ENCODE data around the gene APOC1. TPM values are rescaled to one million over a fixed set of nuclear protein-coding genes. Genes with fewer than 3 reads are reported as not detected.
"Not testable (repeated sequence)": the region's sequence is repeated elsewhere in the genome, so short reads cannot be mapped to it uniquely, and the experiment has no call there.

The APOC1 gene
- total and polyA plus RNA-seq, 2 experiments from 2014 or later: 20.1 to 27.1 TPM

DNA sequence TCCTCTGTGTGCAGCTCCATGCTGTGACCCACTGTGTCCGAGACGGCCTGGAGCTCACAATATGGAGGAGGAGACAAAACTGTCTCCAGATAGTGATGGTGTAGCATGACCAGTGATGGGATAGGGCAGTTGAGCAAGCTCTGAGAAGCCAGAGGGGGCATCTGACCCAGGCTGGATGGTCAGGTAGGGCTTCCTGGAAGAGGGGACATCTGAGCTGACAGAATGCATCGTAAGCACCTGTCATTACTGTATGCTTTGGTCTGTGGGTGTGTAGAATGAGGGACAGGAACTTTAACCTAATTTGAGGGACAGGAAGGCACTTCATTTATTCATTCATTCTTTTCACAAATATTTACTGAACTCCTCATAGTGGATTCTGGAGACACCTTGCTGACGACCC lies 29.8 kb upstream of the APOC1 start:
- Histone ChIP-seq H3K4me1 (ENCODE audit: low read depth) (no peaks in the 10 kb centered on the region), H3K9me3 (ENCODE audit: low read depth) (no peaks in the 10 kb centered on the region), H3K4me3 (no peak overlapping the region), H3K27ac (no peak overlapping the region), H3K27me3 (no peaks in the 10 kb centered on the region), H3K36me3 (peaks cover 6% of the 10 kb centered on the region)
- no peak for DNase-seq (ENCODE audit: low read depth in 1 of 2, low spot score in 1 of 2)
- TF ChIP-seq, protein P1, sequence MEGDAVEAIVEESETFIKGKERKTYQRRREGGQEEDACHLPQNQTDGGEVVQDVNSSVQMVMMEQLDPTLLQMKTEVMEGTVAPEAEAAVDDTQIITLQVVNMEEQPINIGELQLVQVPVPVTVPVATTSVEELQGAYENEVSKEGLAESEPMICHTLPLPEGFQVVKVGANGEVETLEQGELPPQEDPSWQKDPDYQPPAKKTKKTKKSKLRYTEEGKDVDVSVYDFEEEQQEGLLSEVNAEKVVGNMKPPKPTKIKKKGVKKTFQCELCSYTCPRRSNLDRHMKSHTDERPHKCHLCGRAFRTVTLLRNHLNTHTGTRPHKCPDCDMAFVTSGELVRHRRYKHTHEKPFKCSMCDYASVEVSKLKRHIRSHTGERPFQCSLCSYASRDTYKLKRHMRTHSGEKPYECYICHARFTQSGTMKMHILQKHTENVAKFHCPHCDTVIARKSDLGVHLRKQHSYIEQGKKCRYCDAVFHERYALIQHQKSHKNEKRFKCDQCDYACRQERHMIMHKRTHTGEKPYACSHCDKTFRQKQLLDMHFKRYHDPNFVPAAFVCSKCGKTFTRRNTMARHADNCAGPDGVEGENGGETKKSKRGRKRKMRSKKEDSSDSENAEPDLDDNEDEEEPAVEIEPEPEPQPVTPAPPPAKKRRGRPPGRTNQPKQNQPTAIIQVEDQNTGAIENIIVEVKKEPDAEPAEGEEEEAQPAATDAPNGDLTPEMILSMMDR (IDR thresholded peaks at IDR 0.05; ENCODE audit: low read depth, low read length): no peak

DNA sequence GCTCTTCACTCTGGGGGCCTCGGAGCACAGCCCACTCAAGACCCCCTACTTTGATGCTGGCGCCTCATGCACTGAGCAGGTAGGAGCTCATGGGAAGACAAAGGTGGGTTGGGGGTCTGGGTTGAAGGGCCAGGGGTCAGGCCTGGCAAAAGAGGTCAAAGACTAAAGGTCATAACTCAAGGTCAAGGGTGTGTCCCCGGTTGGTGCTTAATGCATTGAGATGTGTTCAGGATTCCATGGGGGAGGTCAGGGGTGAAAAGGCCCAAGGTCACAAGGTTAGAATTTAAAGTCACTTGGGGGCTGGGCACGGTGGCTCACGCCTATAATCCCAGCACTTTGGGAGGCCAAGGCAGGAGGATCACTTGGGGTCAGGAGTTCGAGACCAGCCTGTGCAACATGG lies 28.3 kb upstream of the APOC1 start:
- Histone ChIP-seq H3K4me3 (no peak overlapping the region), H3K9me3 (ENCODE audit: low read depth) (no peaks in the 10 kb centered on the region), H3K36me3 (peaks cover 6% of the 10 kb centered on the region), H3K27ac (no peak overlapping the region), H3K27me3 (no peaks in the 10 kb centered on the region), H3K4me1 (ENCODE audit: low read depth) (peaks cover 4% of the 10 kb centered on the region)
- TF ChIP-seq, protein P1 (IDR thresholded peaks at IDR 0.05; ENCODE audit: low read depth, low read length): no peak
- no peak for DNase-seq (ENCODE audit: low read depth in 1 of 2, low spot score in 1 of 2)

DNA sequence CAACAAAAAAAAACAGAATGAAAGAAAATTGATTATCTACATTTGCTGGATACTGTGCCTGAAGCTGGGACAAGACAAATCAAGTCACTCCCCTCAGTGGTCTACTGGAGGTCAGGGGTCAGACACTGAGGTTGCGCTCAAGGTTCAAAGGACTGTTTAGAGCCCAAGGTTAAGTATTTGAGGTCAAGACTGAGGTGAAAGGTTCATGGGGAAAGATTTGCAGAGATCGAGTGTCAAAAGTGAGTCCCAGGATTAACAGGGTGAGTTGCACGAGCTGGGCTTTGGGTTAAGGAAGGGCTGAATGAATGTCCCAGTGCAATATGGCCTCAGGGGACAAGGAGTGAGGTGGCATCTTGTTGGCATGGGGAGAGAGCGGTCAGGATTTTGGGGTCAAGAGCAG lies 26.8 kb upstream of the APOC1 start:
- Histone ChIP-seq H3K27me3 (no peaks in the 10 kb centered on the region), H3K36me3 (peaks cover 8% of the 10 kb centered on the region), H3K4me3 (no peak overlapping the region), H3K9me3 (ENCODE audit: low read depth) (no peaks in the 10 kb centered on the region), H3K4me1 (ENCODE audit: low read depth) (peaks cover 8% of the 10 kb centered on the region), H3K27ac (no peak overlapping the region)
- DNase-seq (ENCODE audit: low read depth in 1 of 2, low spot score in 1 of 2): no peak
- TF ChIP-seq, protein P1 (IDR thresholded peaks at IDR 0.05; ENCODE audit: low read depth, low read length): no peak

DNA sequence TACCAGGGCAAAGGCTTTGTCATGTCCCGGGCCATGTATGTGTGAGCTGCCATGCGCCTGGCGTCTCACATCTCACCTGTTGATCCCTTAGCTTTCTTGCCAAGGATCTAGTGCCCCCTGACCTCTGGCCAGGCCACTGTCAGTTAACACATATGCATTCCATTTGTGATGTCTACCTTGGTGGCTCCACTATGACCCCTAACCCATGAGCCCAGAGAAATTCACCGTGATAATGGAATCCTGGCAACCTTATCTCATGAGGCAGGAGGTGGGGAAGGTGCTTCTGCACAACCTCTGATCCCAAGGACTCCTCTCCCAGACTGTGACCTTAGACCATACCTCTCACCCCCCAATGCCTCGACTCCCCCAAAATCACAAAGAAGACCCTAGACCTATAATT lies 26.1 kb upstream of the APOC1 start:
- not testable (repeated sequence) for H3K27ac ChIP-seq; H3K4me1 ChIP-seq (ENCODE audit: low read depth); DNase-seq (ENCODE audit: low read depth in 1 of 2, low spot score in 1 of 2); H3K9me3 ChIP-seq (ENCODE audit: low read depth); H3K4me3 ChIP-seq; H3K27me3 ChIP-seq
- peaks cover 13% of the 10 kb centered on the region for H3K36me3 ChIP-seq

DNA sequence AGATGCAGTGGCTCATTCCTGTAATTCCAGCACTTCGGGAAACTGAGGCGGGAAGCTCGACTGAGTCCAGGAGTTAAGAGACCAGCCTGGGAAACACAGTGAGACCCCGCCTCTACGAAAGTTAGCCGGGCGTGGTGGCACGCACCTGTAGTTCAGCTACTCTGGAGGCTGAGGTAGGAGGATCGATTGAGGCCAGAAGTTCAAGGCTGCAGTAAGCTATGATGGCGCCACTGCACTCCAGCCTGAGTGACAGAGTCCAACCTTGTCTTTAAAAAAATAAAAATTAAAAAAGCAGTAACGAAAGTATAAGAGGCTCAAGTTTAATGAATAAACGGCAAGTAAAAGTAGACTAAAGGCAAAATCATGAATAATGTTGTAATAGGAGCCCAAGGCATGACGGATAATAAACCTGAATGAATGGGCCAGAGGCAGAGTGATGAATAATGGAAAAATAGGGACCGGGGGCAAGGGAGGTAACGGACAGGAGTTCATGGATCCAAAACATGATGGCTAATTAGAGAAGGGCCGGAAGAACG lies 24.5 kb upstream of the APOC1 start:
- Histone ChIP-seq H3K27ac (peak overlapping the region; percentile 35), H3K9me3 (ENCODE audit: low read depth) (no peaks in the 10 kb centered on the region), H3K4me1 (ENCODE audit: low read depth) (peaks cover 8% of the 10 kb centered on the region), H3K36me3 (peaks cover 26% of the 10 kb centered on the region), H3K27me3 (no peaks in the 10 kb centered on the region), H3K4me3 (peak overlapping the region; percentile 38)
- no peak for DNase-seq (ENCODE audit: low read depth in 1 of 2, low spot score in 1 of 2)
- TF ChIP-seq, protein P1 (IDR thresholded peaks at IDR 0.05; ENCODE audit: low read depth, low read length): no peak

DNA sequence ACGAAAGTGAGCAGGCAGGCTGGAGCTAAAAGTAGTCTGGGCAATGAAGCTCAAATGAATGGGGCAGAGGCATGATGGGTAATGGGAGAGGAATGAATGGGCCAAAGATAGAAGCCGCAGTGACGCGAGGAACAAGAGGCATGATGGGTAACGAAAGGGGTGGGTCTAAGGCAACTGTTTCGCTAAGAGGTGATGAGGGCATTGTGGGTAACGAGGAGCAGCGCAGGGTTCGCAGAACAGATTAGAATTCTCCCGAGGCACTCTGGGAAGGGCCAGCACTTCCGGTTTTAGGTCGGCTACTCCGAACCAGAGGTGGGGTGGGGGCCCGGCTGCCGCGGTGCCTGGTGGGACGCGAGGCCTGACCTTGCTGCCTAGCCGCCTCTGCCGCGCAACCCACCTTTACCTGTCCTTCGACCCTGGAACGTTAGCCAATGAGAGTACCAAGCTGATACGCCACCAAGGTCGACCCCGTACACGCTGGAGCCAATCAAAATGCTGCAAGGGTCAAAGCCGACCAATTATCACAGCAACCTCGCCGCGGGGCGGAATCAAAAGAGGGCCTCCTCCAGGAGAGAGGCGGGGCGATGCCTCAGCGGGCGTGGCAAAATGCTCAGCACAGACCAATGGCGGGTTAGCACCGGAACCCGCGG lies 23.9 kb upstream of the APOC1 start:
- Histone ChIP-seq H3K4me3 (peak overlapping the region; percentile 38), H3K36me3 (peaks cover 28% of the 10 kb centered on the region)

More for the DNA sequence above, 23.9 kb upstream of the APOC1 start:
- DNase-seq (ENCODE audit: low read depth in 1 of 2, low spot score in 1 of 2): peak in 1 of 2 donors; percentile 100
- Histone ChIP-seq H3K27ac (peak overlapping the region; percentile 87), H3K27me3 (no peaks in the 10 kb centered on the region), H3K4me1 (ENCODE audit: low read depth) (peaks cover 8% of the 10 kb centered on the region), H3K9me3 (ENCODE audit: low read depth) (no peaks in the 10 kb centered on the region)
- TF ChIP-seq, protein P1 (IDR thresholded peaks at IDR 0.05; ENCODE audit: low read depth, low read length): no peak
